Neural progenitor cell (in vitro differentiated cells): ENCODE data around the gene SPINK5. TPM values are rescaled to one million over a fixed set of nuclear protein-coding genes. Genes with fewer than 3 reads are reported as not detected.

Source experiments
- DNase-seq: peaks from one replicate; pipeline ENCODE4 v3.0.0-alpha.2; 2016; ENCODE audit warnings: low spot score
- H2AFZ ChIP-seq: fragments of 200-600 bp; sonication (generic); replicated peaks from 2 replicates; pipeline ENCODE4 v1.6.1; 2016; ENCODE audit warnings: antibody characterized with exemption
- H3F3A ChIP-seq: fragments of 200-600 bp; sonication (generic); 2 replicates; pipeline ENCODE4 v1.6.1; 2016; ENCODE audit warnings: antibody characterized with exemption, low read depth
- H3K27ac ChIP-seq: fragments of 200-600 bp; sonication (generic); 2 replicates; pipeline ENCODE4 v1.5.1; 2016; ENCODE audit warnings: mild to moderate bottlenecking
- H3K27me3 ChIP-seq: fragments of 200-600 bp; sonication (generic); 2 replicates; pipeline ENCODE4 v1.6.1; 2016; ENCODE audit warnings: mild to moderate bottlenecking, moderate library complexity
- H3K36me3 ChIP-seq: fragments of 200-600 bp; sonication (generic); 2 replicates; pipeline ENCODE4 v1.5.1; 2016
- H3K4me1 ChIP-seq: fragments of 200-600 bp; sonication (generic); 2 replicates; pipeline ENCODE4 v1.6.1; 2016; ENCODE audit warnings: mixed run types
- H3K4me2 ChIP-seq: fragments of 200-600 bp; sonication (generic); 2 replicates; pipeline ENCODE4 v1.6.1; 2016
- H3K4me3 ChIP-seq: fragments of 200-600 bp; sonication (generic); 2 replicates; pipeline ENCODE4 v1.5.1; 2016
- H3K79me2 ChIP-seq: fragments of 200-600 bp; sonication (generic); 2 replicates; pipeline ENCODE4 v1.6.1; 2016; ENCODE audit warnings: low read depth
- H3K9ac ChIP-seq: fragments of 200-600 bp; sonication (generic); 2 replicates; pipeline ENCODE4 v1.6.1; 2016
- H3K9me3 ChIP-seq: fragments of 200-600 bp; sonication (generic); 2 replicates; pipeline ENCODE4 v1.5.1; 2016; ENCODE audit warnings: low read depth
- H4K20me1 ChIP-seq: fragments of 200-600 bp; sonication (generic); 2 replicates; pipeline ENCODE4 v1.6.1; 2016; ENCODE audit warnings: low read depth
- H3K27ac Mint-ChIP-seq: 3 replicates; pipeline ENCODE4 v1.8.0; 2021; ENCODE audit warnings: mixed read lengths
- H3K27me3 Mint-ChIP-seq: 2 replicates; pipeline ENCODE4 v1.8.0; 2022; ENCODE audit warnings: low read depth, mild to moderate bottlenecking, inconsistent platforms, moderate library complexity, mixed read lengths; ENCODE audit not compliant: insufficient read depth
- H3K36me3 Mint-ChIP-seq: 3 replicates; pipeline ENCODE4 v1.8.0; 2021; ENCODE audit warnings: mixed read lengths
- H3K4me1 Mint-ChIP-seq: 3 replicates; pipeline ENCODE4 v1.8.0; 2021; ENCODE audit warnings: mixed read lengths
- H3K4me3 Mint-ChIP-seq: 3 replicates; pipeline ENCODE4 v1.8.0; 2021; ENCODE audit warnings: mild to moderate bottlenecking, moderate library complexity, mixed read lengths
- H3K9me3 Mint-ChIP-seq: 3 replicates; pipeline ENCODE4 v1.8.0; 2020; ENCODE audit warnings: mixed read lengths
- CTCF ChIP-seq: fragments of 200-600 bp; sonication (generic); IDR thresholded peaks from 2 replicates; pipeline ENCODE4 v1.5.1; 2017; ENCODE audit warnings: antibody characterized with exemption, mild to moderate bottlenecking
- EZH2 ChIP-seq: fragments of 200-600 bp; sonication (generic); IDR thresholded peaks from 2 replicates; pipeline ENCODE4 v1.6.1; 2017; ENCODE audit warnings: antibody characterized with exemption, mild to moderate bottlenecking, moderate library complexity
- EZH2phosphoT487 ChIP-seq: fragments of 200-600 bp; sonication (generic); IDR thresholded peaks from 2 replicates; pipeline ENCODE4 v1.6.1; 2017; ENCODE audit warnings: antibody characterized with exemption
- total RNA-seq: library from RNA; depleted of rRNA; stranded (reverse); fragments of >200 nt; gene quantifications from 2 replicates; pipeline ENCODE4 v1.2.3, GENCODE V29; 2015; ENCODE audit warnings: low replicate concordance

SPINK5 gene
- total RNA-seq, 1 donor from 2014 or later: 18.1 TPM

DNA sequence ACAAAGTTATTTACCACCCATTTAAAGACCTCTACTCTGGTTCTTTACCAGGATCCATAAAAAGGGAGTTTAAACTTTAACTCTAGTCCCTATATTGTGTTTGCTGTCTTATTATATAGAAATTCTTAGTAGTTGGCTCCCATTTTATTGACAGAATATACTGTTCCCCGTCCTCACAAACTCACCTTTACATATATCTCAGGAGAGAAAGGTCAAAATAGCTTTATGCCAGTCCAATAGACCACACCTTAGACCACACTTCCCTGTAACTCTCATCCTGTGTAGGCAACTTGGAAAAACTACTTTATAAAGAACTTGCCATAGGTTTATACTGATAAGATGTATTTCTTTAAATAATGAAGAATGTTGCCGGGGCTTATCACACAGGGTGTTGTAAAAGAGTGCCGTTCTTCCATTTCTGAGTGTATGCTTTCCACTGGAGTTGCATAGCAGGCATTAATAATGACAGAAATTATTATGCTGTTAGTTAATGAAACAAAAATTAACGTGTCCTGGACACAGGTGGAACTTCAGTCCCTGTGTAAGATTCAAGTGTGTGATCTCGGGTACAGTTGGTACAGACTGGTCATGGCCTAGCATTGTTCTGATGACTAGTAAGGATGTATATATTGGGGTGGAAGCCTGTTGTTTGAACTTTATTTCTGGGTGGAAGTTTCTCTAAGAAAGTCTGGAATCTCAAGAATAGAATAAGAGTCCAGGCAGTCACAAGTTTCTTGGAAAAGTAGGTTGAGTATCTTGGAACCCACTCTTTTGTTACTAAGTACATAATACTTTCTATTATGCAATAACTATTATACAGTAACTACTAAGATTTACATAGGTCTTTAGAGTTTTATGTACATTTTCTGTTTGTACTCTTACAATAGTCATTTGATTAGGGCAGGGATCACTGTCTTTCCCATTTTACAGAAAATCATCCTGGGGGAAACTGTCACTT lies 71.6 kb downstream of the SPINK5 start:
- Histone ChIP-seq H3K9me3 (no peaks in the 10 kb centered on the region), H3K27ac (no peak overlapping the region), H3K9ac (no peak overlapping the region), H4K20me1 (no peaks in the 10 kb centered on the region), H2AFZ (no peak overlapping the region), H3K4me2 (no peak overlapping the region), H3K27me3 (no peaks in the 10 kb centered on the region), H3K79me2 (no peaks in the 10 kb centered on the region), H3K4me1 (no peaks in the 10 kb centered on the region), H3F3A (no peaks in the 10 kb centered on the region), H3K4me3 (no peak overlapping the region), H3K36me3 (peaks cover 3% of the 10 kb centered on the region)
- Mint-ChIP-seq H3K4me1 (no peaks in the 10 kb centered on the region), H3K9me3 (no peaks in the 10 kb centered on the region), H3K27me3 (peaks cover 3% of the 10 kb centered on the region), H3K27ac (no peak overlapping the region), H3K4me3 (no peak overlapping the region), H3K36me3 (no peaks in the 10 kb centered on the region)
- no peak for DNase-seq
- TF ChIP-seq CTCF (no peak), EZH2phosphoT487 (no peak), EZH2 (no peak)

GRCh38 chr5:148140846-148141245 lies 77.1 kb downstream of the SPINK5 start:
- no peaks in the 10 kb centered on the region for H3K4me1 Mint-ChIP-seq
- no peak overlapping the region for H3K27ac Mint-ChIP-seq
- H4K20me1 ChIP-seq: no peaks in the 10 kb centered on the region
- H3K36me3 ChIP-seq: no peaks in the 10 kb centered on the region
- H3K79me2 ChIP-seq: no peaks in the 10 kb centered on the region
- H3K27ac ChIP-seq: no peak overlapping the region
- peaks cover 3% of the 10 kb centered on the region for H3K27me3 Mint-ChIP-seq
- no peak overlapping the region for H3K9ac ChIP-seq
- H2AFZ ChIP-seq: no peak overlapping the region
- TF ChIP-seq EZH2 (no peak), EZH2phosphoT487 (no peak), CTCF (no peak)
- no peak overlapping the region for H3K4me3 ChIP-seq
- no peak overlapping the region for H3K4me2 ChIP-seq
- H3K27me3 ChIP-seq: no peaks in the 10 kb centered on the region
- no peaks in the 10 kb centered on the region for H3K9me3 ChIP-seq
- DNase-seq: no peak
- no peaks in the 10 kb centered on the region for H3K4me1 ChIP-seq
- no peaks in the 10 kb centered on the region for H3F3A ChIP-seq
- H3K4me3 Mint-ChIP-seq: no peak overlapping the region
- no peaks in the 10 kb centered on the region for H3K9me3 Mint-ChIP-seq
- H3K36me3 Mint-ChIP-seq: no peaks in the 10 kb centered on the region

- Mint-ChIP-seq H3K27ac (no peak overlapping the region), H3K36me3 (no peaks in the 10 kb centered on the region), H3K9me3 (no peaks in the 10 kb centered on the region), H3K4me1 (no peaks in the 10 kb centered on the region), H3K4me3 (no peak overlapping the region), H3K27me3 (peaks cover 3% of the 10 kb centered on the region)
- Histone ChIP-seq H3K36me3 (no peaks in the 10 kb centered on the region), H3K4me1 (no peaks in the 10 kb centered on the region), H3K4me3 (no peak overlapping the region), H3K4me2 (no peak overlapping the region), H4K20me1 (no peaks in the 10 kb centered on the region), H3K27ac (no peak overlapping the region), H2AFZ (no peak overlapping the region), H3K27me3 (no peaks in the 10 kb centered on the region), H3F3A (no peaks in the 10 kb centered on the region), H3K79me2 (no peaks in the 10 kb centered on the region), H3K9ac (no peak overlapping the region), H3K9me3 (no peaks in the 10 kb centered on the region)
- DNase-seq: no peak
- TF ChIP-seq EZH2phosphoT487 (no peak), EZH2 (no peak), CTCF (no peak)
Measured at GRCh38 chr5:148141645-148142044, 77.9 kb downstream of the SPINK5 start.
